KOPT-K1 (cell line): ENCODE measurements around the gene SSBP3.

Experiments
- H3K27ac ChIP-seq: fragments of 200-600 bp; sonication (generic); 2 replicates; pipeline ENCODE4 v1.5.1; 2016; ENCODE audit warnings: antibody characterized with exemption, mild to moderate bottlenecking, low read depth, low read length; ENCODE audit not compliant: poor library complexity, severe bottlenecking
- H3K36me3 ChIP-seq: fragments of 200-600 bp; sonication (generic); 2 replicates; pipeline ENCODE4 v1.5.1; 2017; ENCODE audit warnings: antibody characterized with exemption, mild to moderate bottlenecking, low read length, moderate library complexity; ENCODE audit not compliant: insufficient read depth
- H3K9me3 ChIP-seq: fragments of 200-600 bp; sonication (generic); 2 replicates; pipeline ENCODE4 v1.5.1; 2017; ENCODE audit warnings: antibody characterized with exemption, low read length, mild to moderate bottlenecking; ENCODE audit not compliant: insufficient read depth, poor library complexity, severe bottlenecking

Gene SSBP3

GRCh38 chr1:54283635-54284385 is 122.4 kb downstream of the SSBP3 start:
- Histone ChIP-seq H3K27ac (peak overlapping the region; percentile 98), H3K9me3 (no peaks in the 10 kb centered on the region), H3K36me3 (peaks cover 22% of the 10 kb centered on the region)

- Histone ChIP-seq H3K36me3 (peaks cover 38% of the 10 kb centered on the region), H3K9me3 (no peaks in the 10 kb centered on the region), H3K27ac (peak overlapping the region; percentile 98)
These were observed 123.9 kb downstream of the SSBP3 start for GRCh38 chr1:54282101-54282847.

- peaks cover 54% of the 10 kb centered on the region for H3K36me3 ChIP-seq
- peak overlapping the region; percentile 18 for H3K27ac ChIP-seq
- H3K9me3 ChIP-seq: no peaks in the 10 kb centered on the region
These were observed 125.5 kb downstream of the SSBP3 start for GRCh38 chr1:54280651-54281050.

- Histone ChIP-seq H3K27ac (no peak overlapping the region), H3K9me3 (no peaks in the 10 kb centered on the region), H3K36me3 (peaks cover 56% of the 10 kb centered on the region)
These were observed 126.7 kb downstream of the SSBP3 start for GRCh38 chr1:54279457-54279856.

- H3K27ac ChIP-seq: peak overlapping the region; percentile 6
- H3K36me3 ChIP-seq: peaks cover 57% of the 10 kb centered on the region
- no peaks in the 10 kb centered on the region for H3K9me3 ChIP-seq
These were observed 127.2 kb downstream of the SSBP3 start for GRCh38 chr1:54278941-54279422.

- no peaks in the 10 kb centered on the region for H3K9me3 ChIP-seq
- peak overlapping the region; percentile 45 for H3K27ac ChIP-seq
- peaks cover 70% of the 10 kb centered on the region for H3K36me3 ChIP-seq
These were observed 128.5 kb downstream of the SSBP3 start for GRCh38 chr1:54277451-54278341.

GRCh38 chr1:54276617-54277450 is 129.4 kb downstream of the SSBP3 start:
- Histone ChIP-seq H3K9me3 (no peaks in the 10 kb centered on the region), H3K27ac (peak overlapping the region; percentile 45), H3K36me3 (peaks cover 78% of the 10 kb centered on the region)

GRCh38 chr1:54275349-54275748 is 130.8 kb downstream of the SSBP3 start:
- H3K36me3 ChIP-seq: peaks cover 86% of the 10 kb centered on the region
- H3K9me3 ChIP-seq: no peaks in the 10 kb centered on the region
- peak overlapping the region; percentile 8 for H3K27ac ChIP-seq

GRCh38 chr1:54274881-54275280 is 131.3 kb downstream of the SSBP3 start:
- peak overlapping the region; percentile 8 for H3K27ac ChIP-seq
- H3K36me3 ChIP-seq: peaks cover 86% of the 10 kb centered on the region
- no peaks in the 10 kb centered on the region for H3K9me3 ChIP-seq

GRCh38 chr1:54274448-54274847 is 131.7 kb downstream of the SSBP3 start:
- peaks cover 86% of the 10 kb centered on the region for H3K36me3 ChIP-seq
- H3K27ac ChIP-seq: no peak overlapping the region
- no peaks in the 10 kb centered on the region for H3K9me3 ChIP-seq

GRCh38 chr1:54273795-54274163 is 132.4 kb downstream of the SSBP3 start:
- H3K36me3 ChIP-seq: peaks cover 82% of the 10 kb centered on the region
- no peaks in the 10 kb centered on the region for H3K9me3 ChIP-seq
- no peak overlapping the region for H3K27ac ChIP-seq

- Histone ChIP-seq H3K9me3 (no peaks in the 10 kb centered on the region), H3K36me3 (peaks cover 77% of the 10 kb centered on the region), H3K27ac (no peak overlapping the region)
These were observed 133.0 kb downstream of the SSBP3 start for GRCh38 chr1:54273092-54273794.

GRCh38 chr1:54272772-54273091 is 133.5 kb downstream of the SSBP3 start:
- Histone ChIP-seq H3K36me3 (peaks cover 72% of the 10 kb centered on the region), H3K9me3 (no peaks in the 10 kb centered on the region), H3K27ac (no peak overlapping the region)

GRCh38 chr1:54272134-54272533 is 134.1 kb downstream of the SSBP3 start:
- Histone ChIP-seq H3K36me3 (peaks cover 71% of the 10 kb centered on the region), H3K27ac (no peak overlapping the region), H3K9me3 (no peaks in the 10 kb centered on the region)
